Activated CD8-positive, alpha-beta memory T cell treated with anti-CD3 and anti-CD28 coated beads, Interleukin-2, amount 50 U/mL, for 1 hour (primary cell): Measurements from ENCODE around the gene ABHD6.
"Not testable (repeated sequence)": the region's sequence is repeated elsewhere in the genome, so short reads cannot be mapped to it uniquely, and the experiment has no call there.

Experiments
- DNase-seq: peaks from one replicate; pipeline ENCODE4 v3.0.0-alpha.2; 2020; ENCODE audit errors: extremely low read depth

Gene ABHD6

DNA sequence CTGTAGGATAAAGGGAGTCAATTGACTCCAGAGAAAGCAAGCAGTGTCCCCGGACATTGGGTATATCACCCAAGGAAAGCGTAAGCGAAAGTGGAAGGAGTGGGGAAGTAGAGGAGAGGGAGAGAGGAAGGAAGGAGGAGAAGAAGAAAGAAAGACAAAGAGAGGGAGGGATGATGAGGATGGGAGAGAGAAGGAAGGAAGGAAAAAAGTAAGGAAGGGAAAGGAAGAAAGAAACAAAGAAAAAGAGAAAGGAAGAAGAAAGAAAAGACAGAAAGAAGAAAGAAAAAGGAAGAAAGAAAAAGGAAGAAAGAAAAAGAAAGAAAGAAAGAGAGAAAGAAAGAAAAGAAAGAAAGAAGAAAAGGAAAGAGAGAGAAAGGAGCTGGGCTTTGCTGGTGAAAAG lies 27.7 kb upstream of the ABHD6 start:
- no peak for DNase-seq

- DNase-seq, result no peak
Measured at GRCh38 chr3:58210761-58211460, 26.7 kb upstream of the ABHD6 start, which contains the start of gene DNASE1L3. DNASE1L3 (minus strand) TSS chr3:58210972; CDS start chr3:58210906, 66 bp downstream.

- DNase-seq, result no peak
Measured at GRCh38 chr3:58214484-58215316, 22.9 kb upstream of the ABHD6 start.

GRCh38 chr3:58215317-58216025 lies 22.1 kb upstream of the ABHD6 start:
- DNase-seq, result no peak

DNA sequence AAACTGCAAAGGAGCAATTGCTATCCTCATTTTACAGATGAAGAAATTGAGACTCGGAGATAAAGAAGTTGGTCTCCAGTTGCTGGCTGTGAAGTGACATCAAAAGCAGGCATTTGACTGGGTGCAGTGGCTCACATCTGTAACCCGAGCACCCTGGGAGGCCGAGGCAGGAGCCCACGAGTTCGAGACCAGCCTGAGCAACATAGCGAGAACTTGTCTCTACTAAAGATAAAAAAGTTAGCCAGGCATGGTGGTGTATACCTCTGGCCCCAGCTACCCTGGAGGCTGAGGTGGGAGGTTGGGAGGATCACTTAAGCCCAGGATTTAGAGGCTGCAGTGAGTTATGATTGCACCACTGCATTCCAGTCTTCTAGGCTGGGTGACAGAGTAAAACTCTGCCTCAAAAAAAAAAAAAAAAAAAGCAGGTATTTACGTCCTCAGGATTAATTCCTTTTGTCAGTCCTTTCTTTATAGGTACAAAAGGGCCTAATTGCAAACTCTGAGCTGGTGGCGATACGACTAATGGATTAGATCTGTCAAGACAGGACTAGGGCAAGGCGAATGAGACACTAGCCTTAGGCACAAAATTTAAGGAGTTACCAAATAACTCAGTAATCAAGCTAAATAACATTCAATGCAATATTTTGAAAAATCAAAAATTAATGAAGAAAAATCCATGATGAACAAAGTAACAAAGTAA lies 20.9 kb upstream of the ABHD6 start:
- DNase-seq, result no peak

DNA sequence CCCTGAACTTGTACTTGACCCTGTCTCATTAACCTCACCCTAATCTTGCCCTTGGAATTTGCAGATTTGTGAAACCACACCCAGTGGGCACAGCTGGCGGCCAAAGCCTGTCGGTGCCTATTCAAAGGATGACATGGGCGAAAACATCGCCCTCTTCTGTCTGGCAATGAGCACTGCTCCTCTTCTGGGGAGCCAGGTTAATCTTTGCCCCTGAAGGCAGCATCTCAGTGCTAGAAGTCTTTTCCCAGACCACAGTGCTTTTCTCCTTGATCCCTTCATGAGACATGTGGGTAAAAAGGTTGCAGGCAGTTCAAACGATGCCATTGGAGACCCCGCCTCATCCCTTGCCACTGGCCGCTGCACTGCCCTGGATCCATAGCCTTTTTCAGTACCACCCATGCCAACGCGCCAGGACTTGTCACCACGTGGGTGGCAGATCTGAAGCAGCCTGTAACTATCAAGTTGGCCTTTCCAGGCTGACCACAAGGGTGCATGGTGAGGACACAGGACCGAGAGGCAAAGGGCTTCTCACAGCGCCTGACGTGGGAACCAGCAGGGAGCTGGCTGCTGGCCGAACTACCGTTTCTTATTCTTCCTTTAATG lies 20.3 kb upstream of the ABHD6 start:
- peak; percentile 29 for DNase-seq

DNA sequence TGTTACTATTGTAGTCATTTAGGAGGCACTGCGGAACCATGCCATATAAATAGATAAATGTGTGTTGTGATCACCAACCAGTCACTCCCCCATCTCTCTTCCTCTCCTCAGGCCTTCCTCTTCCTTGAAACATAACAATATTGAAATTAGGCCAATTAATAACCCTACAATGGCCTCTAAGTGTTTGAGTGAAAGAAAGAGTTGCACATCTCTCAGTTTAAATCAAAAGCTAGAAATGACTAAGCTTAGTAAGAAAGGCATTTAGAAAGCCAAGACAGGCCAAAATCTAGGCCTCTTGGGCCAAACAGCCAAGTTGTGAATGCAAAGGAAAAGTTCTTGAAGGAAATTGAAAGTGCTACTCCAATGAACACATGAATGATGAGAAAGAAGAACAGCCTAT lies 18.7 kb upstream of the ABHD6 start:
- DNase-seq, result no peak

DNA sequence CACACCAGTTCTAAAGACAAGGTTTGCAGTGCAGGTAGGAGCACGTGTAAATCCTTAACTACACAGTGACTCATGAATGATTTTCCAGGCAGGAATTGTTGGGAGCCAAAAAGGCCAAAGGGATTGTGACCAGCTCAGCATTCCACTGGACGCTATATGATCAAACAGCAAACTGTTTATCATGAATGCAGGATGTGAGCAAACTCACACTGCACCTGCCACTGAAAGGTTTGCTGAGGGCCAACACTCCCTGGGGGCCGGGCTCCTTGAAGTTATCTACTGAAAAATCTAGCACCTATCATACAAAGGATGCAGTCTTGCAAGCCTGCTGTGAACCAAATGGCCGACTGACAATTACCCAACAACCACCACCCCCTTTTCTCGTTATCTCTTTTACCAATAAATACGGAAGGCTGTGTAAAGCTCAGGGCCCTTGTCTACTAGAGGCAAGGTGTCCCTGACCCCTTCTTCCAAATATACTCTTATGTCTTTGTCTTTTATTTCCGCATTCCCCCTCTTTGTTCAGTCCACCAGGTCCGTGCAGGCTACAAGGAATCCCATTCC lies 15.3 kb upstream of the ABHD6 start:
- DNase-seq, result no peak

DNA sequence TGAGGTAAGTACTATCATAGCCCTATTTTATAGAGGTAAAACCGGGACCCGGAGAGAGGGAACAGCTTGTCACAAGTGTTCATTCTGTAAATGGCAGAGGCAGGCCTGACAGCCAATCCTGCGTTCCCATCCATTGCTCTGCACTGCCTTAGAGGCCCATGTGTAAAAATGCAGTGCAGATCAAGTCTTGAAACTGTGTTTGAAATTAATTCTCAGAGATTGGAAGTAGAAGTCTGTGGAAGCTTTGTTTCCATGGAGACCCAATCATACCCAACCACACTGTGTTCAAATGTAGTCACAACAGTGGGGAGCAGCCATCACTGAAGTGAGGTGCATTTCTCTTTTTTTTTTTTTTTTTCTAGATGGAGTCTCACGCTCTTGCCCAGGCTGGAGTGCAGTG lies 13.7 kb upstream of the ABHD6 start:
- DNase-seq, result no peak

DNA sequence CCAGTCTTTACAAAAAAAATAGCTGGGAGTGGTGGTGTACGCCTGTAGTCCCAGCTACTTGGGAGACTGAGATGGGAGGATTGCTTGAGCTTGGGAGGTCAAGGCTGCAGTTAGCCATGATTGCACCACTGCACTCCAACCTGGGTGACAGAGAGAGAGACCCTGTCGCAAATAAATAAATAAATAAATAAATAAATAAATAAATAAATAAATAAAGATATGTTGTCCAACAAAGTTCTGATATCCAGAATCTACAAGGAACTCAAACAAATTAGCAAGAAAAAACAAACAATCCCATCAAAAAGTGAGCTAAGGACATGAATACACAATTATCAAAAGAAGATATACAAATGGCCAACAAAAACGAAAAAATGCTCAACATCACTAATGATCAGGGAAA lies 9.7 kb upstream of the ABHD6 start:
- not testable (repeated sequence) for DNase-seq

DNA sequence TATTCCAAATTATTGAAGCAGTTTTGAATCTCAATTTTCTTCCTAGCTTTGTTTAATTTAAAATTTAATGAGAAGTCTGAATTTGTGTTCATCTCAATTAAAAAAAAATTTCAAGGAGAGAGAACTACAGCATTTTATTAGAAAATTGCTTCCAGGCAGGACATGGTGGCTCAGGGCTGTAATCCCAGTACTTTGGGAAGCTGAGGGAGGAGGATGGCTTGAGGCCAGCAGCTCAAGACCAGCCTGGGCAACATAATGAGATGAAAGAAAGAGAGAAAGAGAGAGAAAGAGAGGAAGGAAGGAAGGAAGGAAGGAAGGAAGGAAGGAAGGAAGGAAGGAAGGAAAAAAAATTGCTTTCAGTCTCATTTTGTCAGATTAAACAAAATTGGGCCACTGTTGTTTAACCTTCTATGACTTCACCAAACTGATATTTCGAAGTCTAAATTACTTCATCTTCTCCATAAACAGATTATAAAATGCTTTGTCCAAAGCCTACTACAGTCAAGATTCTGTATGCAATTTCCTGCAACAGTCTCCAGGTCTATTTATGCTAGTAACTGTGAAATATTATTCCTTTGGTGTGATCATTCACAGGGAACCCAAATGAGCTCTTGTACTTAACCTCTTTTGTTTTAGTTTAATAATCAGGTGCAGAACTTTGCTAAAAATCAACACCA lies 6.6 kb upstream of the ABHD6 start:
- no peak for DNase-seq

DNA sequence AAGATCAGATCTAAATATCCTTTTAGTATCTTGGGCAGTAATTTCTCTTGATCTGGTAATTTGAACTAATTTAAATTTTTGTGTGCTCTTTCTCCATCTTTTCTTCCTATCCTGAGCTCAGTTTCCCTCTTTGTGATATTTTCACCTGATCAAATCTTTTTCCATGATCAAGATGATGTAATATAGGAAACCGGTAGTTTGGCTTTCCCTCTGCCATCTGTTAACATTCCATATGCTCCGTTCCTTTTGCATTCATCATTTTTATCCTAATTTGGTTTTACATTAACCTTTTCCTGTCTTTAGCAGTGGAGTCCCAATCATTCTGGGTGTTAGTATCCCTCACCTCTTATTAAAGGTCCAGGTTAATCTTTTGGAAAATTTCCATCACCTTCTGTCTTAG lies 5.9 kb upstream of the ABHD6 start:
- DNase-seq, result no peak

DNA sequence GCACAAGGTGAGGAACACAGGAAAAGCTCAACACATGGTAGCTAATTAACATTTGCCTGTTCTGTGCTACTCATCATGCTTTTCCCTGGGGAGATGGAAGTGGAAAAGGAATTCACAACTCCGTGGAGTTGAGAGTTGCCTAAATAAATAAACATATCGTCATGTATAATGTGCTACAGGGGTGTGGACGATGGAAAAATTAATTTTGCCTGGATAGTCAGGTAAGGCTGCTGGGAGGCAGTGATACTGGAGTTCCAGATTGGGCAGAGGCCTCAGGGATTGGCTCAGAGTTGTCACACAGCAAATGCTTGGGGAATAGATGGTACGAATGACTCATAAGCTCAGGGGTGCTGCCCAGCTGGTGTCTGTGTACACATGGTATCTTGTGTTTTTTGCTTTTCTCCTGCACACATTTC lies 3.1 kb upstream of the ABHD6 start:
- no peak for DNase-seq

DNA sequence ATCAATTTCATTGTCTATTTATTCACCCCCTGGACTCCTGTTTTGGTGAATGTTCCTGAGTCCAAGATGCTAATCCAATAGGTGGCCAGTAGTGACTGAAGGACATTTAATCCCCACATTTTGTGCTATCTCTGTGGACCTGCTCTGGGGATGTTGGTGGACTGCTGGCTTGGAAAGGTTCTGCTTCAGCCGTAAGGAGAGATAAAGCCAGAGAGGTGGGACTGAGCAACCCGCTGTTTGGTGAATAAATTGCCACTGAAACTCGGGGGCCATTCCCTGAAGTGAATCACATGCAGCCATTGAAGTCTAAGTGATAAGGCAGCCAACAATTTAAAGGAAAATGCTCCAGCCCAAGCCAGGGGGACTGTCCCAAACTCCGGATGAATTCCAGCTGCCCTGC lies 1.6 kb upstream of the ABHD6 start:
- no peak for DNase-seq

- no peak for DNase-seq
Measured at GRCh38 chr3:58236527-58237237, 910 bp upstream of the ABHD6 start.

- DNase-seq, result peak; percentile 19
Measured at GRCh38 chr3:58237941-58238681, 519 bp downstream of the ABHD6 start.

GRCh38 chr3:58238830-58239229 lies 1.2 kb downstream of the ABHD6 start:
- no peak for DNase-seq

DNA sequence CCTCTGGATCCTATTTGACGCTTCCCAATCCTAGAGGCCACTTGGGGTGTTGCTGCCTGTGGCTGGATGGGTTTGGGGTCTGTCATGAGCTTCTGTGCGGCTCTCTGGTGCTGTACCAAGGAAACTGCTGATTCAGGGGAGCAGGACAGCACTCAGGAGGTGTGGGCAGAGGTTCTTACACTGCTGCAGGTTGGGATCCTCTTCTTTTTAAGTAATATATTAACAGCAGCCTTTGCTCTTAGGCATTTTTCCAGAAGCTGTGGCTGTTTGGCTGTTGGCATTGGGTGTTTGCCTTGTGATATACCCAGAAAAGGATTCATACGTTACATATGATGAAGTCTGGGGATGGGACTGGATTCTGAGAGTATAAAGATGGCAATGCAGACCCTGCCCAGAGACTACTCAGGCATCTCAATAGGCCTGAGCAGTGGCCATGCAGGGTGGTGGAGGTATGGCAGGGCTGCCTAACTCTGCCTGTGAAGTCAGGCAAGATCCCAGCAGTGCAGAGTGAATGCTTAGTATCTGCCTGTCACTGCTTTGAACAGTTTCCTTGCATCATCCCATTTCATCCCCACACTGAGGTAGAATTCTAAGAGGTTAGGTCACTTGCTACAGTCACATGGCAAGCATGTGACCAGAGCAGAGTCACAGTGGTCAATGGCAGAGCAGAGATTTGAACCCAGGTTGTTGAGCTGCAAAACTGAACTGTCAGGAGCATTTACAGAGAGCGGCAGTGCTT lies 3.9 kb downstream of the ABHD6 start:
- no peak for DNase-seq

DNA sequence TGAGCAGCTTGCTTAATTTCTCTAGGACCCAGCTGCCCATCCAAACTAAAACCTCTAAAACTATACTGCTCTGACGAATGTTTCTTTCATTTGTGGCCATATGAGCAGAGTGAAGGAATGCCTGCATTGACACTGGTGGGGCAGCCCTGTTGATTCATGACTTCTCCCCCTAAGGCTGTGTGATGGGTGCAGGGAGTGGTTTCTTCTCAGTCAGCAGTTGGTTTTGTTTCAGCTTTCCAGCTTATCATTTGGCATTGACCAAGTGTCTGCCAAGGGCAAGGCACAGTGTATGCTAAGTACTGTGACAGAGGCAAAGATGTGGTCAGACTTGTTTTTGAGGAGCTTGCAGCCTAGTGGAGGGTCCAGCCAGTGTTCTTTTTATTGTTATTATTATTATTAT lies 4.7 kb downstream of the ABHD6 start:
- no peak for DNase-seq
